HG03565 (cell line): ENCODE data around the gene UVRAG.

Experiments used
- ATAC-seq: cut with Tn5 transposase; IDR thresholded peaks from one replicate; pipeline ENCODE4 v1.9.1; 2021; ENCODE audit warnings: mild to moderate bottlenecking, moderate library complexity; ENCODE audit not compliant: unreplicated experiment

UVRAG gene

DNA sequence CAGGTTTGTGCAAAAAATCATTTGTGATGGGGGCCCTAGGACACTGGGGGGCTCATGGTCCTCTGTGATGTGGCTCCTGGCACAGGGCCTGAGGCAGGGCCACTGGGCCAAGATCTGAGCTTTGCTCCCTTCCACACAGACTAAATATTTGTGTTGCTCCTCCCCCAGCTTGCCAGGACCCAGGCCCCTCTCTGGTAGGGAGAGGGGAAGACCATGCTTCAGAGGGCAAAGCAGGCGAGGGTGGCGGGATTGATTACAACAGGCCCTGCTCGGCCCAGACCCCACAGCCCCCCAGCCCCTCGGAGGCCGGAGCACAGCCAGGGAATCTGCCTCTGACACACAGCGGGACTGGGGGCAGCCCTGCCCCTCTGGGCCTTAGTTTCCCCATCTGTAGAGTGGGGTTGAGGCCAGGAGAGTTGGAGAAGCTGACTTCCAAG, 362.3 kb downstream of the UVRAG start:
- no peak for ATAC-seq

DNA sequence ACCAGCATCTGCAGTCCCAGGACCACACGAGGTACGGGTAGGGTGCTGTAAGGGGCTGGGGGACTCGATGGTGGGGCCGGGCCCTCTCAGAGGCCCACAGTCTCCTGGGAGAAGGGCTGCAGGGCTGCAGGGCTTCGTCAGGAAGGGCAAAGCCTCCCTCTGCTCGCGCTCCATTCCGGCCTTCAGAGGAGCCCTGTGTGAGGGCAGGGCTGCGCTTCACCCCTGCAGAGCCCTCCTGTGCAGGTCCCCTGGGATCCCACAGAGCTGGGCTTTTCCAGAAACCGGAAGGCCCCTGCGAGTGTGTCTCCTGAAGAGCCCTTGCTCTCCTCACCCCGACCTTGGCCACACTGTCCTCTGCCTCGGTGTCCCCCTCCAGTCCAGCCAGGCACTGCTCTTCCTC, 364.1 kb downstream of the UVRAG start:
- ATAC-seq, result no peak

DNA sequence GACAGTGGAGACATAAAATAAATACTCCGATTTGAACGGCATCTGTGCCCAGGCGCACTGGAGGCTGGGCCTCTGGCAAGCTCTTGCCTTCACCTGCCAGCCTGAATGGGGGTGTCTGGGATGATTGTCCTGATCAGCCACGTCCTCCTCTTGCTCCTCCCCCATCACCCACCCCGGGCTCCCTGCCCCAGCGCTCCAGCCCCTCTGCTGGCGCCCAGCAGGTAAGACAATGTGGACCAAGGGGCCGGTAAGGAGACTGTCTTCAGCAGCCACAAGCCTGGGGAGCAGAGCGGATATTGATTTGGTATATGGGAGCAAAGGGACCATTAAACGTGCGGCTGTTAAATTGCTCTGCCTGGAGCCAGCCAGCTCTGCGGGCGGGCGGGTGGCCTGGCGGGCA, 366.4 kb downstream of the UVRAG start:
- no peak for ATAC-seq

DNA sequence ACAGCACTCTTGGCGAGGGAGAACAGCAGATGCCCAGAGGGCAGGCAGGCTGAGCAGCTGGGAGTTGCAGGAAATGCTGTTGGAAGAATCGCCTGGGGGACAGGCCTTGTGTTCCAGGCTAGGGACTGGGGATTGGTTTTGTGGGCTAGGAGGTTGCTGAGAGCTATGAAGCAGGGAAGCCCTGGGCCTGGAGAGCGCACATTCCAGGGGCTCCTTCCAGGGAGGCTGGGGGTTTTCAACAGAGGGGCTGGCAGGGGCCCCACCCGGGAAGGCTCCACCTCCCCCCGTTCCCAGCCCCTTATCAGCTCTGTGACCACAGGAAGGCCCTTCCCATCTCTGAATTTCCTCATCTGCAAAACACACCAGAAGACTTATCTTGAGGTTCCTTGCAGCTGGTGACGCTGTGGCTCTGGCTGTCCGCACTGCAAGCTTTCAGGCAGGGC, 369.6 kb downstream of the UVRAG start:
- no peak for ATAC-seq

DNA sequence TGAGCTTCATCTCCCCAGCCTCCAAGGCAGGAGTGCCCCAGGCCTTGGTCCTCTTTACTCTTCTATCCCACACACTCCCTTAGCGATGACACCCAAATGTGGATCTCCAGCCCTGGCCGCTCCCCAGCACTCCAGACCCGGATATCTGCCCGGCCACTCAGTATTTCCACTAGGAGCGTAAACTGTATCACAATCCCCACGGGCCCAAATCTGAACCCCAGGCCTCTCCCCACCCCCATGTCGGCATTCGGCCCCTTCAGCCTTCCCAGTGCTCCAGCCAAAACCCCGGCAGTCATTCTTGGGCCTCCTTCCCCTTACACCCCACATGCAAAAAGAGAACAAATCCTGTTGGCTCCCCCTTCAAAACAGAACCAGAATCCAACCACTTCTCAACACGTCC, 370.5 kb downstream of the UVRAG start:
- ATAC-seq, result no peak

DNA sequence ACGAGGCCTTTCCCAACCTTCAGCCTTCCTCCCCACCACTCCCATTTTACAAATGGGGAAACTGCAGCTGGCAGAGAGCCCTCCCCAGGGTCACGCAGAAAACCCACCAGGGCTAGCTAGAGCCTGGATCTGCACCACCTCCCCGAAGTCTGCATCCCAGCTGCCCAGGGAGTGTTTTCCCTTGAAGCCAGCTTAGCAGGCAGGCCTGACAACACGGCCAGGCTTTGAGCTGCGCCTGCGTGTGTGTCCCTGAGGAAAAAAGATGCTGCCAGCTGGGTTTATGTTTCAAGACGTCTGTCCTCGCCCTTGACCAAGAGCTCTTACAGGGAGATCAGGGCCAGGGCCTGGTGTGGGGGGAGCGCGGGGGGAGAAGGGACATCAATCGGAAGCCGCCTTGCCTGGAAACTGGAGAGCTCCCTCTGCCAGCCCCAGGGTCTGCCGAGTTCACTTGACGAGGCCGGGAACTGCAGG, 371.0 kb downstream of the UVRAG start:
- no peak for ATAC-seq

DNA sequence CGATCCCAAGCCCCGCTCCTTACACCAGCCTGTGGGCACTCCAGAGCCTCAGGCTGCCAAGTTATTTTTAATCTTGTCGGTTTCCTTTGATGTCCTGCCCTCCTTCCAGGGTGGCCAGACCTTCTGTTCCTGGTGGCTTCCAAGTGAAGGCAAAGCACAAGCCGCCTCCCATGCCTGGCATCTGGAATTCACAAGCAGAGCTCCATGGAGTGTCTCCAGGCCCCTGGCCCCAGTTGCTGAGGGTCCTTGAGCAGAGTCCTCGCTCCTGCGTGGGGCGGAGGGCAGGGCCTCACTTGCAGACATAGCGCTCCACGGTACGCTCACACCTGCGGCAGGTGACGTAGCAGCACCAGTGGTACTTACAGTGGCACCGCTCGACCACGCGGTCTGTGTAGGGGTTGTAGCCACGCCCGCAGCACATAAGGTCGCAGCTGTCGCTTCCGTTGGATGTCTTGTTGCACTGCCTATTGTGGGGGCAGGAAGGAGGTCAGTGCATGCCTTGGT, 371.8 kb downstream of the UVRAG start:
- ATAC-seq, result no peak

DNA sequence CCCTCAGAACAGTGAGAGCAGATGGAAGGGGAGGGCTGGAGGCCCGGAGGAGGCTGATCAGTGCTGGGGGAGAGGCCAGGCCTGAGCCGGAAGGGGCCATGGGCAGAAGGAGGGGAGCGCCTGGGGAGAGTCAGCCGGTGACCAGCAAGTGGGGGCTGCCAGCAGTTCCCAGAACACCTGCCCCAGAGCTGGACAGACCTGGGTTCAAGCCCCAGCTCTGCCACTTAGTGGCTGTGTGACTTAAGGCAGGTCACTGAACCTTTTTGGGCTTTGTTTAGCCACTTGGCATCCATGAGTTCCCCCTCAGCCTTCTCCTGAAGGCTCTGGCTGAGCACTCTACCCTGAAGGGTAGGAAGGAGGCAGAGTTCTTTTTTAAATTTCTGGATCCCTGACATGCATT, 373.9 kb downstream of the UVRAG start:
- ATAC-seq, result no peak

DNA sequence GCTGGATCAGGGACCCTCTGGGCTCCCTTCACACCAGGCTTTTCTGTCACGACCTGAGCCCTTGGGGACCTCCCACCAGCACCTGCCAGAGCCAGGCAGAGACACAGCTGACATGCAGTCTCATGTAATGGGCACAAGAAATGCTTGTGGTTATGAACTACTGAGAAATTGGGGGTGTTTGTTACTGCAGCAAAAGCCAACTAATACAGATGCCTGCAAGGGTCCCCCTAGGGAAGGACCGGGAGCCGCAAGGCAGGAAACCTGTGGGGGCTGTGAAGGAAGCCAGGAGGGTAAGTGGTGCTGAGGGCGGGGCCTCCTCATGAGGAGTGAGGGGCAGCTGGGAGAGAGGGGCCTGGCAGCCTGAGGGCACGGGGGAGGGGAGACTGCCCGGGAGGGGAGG, 374.7 kb downstream of the UVRAG start:
- ATAC-seq, result no peak

DNA sequence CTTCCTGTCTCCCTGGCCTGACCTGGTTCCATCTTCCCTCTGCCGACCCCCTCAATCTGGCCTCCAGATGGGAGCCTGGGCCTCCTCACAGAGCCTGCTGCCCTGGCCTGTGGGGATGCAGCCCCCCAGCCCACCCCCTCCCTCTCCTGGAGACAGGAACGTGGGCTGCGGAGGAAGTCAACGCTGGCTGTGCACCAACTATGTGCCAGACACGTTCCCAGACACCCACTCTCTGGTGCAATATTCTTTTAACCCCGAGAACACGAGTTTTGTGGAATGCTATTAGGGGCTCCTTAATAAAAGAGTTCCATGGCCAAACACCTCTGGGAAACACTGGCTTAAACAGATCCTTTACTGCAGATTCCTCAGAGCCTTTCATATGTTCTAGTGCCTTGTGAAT, 375.4 kb downstream of the UVRAG start:
- no peak for ATAC-seq
